Gastrocnemius medialis (tissue), 4 donors: ENCODE measurements around the gene HOOK2.

Source experiments
- CTCF ChIP-seq, 5 experiments: fragments of 450-650 bp in 3 of 5; fragments of 200-600 bp in 2 of 5; sonication (generic) in 2 of 5; IDR thresholded peaks in 4 of 5; conservative IDR thresholded peaks in 1 of 5; 1 replicate in 4 of 5; 2 replicates in 1 of 5; pipeline ENCODE4 v1.5.1; 2016 to 2019; ENCODE audit warnings: antibody characterized with exemption in 5 of 5, mild to moderate bottlenecking in 3 of 5, moderate library complexity in 3 of 5
- POLR2A ChIP-seq, 2 donors: fragments of 450-650 bp; IDR thresholded peaks; one replicate each; pipeline ENCODE4 v1.6.1; 2017; ENCODE audit warnings: antibody characterized with exemption in 2 of 2, mild to moderate bottlenecking in 2 of 2, moderate library complexity in 2 of 2

GRCh38 chr19:12785431-12786031, 10.2 kb upstream of the HOOK2 start:
- TF ChIP-seq CTCF (IDR thresholded peaks at IDR 0.05 in 4 of 5, conservative IDR thresholded peaks at IDR 0.05 in 1 of 5): no peak
- no peak for TF ChIP-seq POLR2A (IDR thresholded peaks at IDR 0.05)
